Measurements from ENCODE around the gene EIF4G1.

Gene EIF4G1

GRCh38 chr3:184377374-184377773 lies 63.0 kb downstream of the EIF4G1 start:
- no peak for TF ChIP-seq NFIC (IDR thresholded peaks at IDR 0.05)
- TF ChIP-seq EGR1 (IDR thresholded peaks at IDR 0.05), result no peak
- TF ChIP-seq EP300 (IDR thresholded peaks at IDR 0.05; ENCODE audit: borderline replicate concordance), result no peak
- TF ChIP-seq FOXM1 (IDR thresholded peaks at IDR 0.05; ENCODE audit: borderline replicate concordance, low read depth), result no peak
- TF ChIP-seq TCF12 (IDR thresholded peaks at IDR 0.05; ENCODE audit: low read depth), result no peak

GRCh38 chr3:184377882-184378445 lies 63.6 kb downstream of the EIF4G1 start, which contains the start of gene THPO:
Gene THPO (minus strand): TSS chr3:184378207. CDS start chr3:184376259, 1,948 bp downstream.
- no peak for TF ChIP-seq ZBTB7A (IDR thresholded peaks at IDR 0.05; ENCODE audit: low read depth)
- no peak for TF ChIP-seq TAF1 (IDR thresholded peaks at IDR 0.05; ENCODE audit: low read depth)
- TF ChIP-seq EP300 (IDR thresholded peaks at IDR 0.05; ENCODE audit: borderline replicate concordance), result no peak
- TF ChIP-seq CEBPB (IDR thresholded peaks at IDR 0.05), result no peak
- TF ChIP-seq MAX (IDR thresholded peaks at IDR 0.05), result no peak
- no peak for TF ChIP-seq RAD21 (IDR thresholded peaks at IDR 0.05; ENCODE audit: low read depth)
- TF ChIP-seq YY1 (IDR thresholded peaks at IDR 0.05; ENCODE audit: low read depth), result no peak
- TF ChIP-seq TEAD4 (IDR thresholded peaks at IDR 0.05), result no peak
- no peak for TF ChIP-seq USF1 (IDR thresholded peaks at IDR 0.05)
- no peak for TF ChIP-seq NFIC (IDR thresholded peaks at IDR 0.05)
- TF ChIP-seq EGR1 (IDR thresholded peaks at IDR 0.05), result no peak
- no peak for TF ChIP-seq FOXM1 (IDR thresholded peaks at IDR 0.05; ENCODE audit: borderline replicate concordance, low read depth)
- no peak for TF ChIP-seq REST (IDR thresholded peaks at IDR 0.05; ENCODE audit: low read depth)
- TF ChIP-seq CREB1 (IDR thresholded peaks at IDR 0.05; ENCODE audit: low read depth), result no peak
- TF ChIP-seq TCF12 (IDR thresholded peaks at IDR 0.05; ENCODE audit: low read depth), result no peak

- TF ChIP-seq TEAD4 (IDR thresholded peaks at IDR 0.05), result no peak
- TF ChIP-seq CEBPB (IDR thresholded peaks at IDR 0.05), result no peak
- no peak for TF ChIP-seq ZBTB7A (IDR thresholded peaks at IDR 0.05; ENCODE audit: low read depth)
- no peak for TF ChIP-seq TAF1 (IDR thresholded peaks at IDR 0.05; ENCODE audit: low read depth)
- TF ChIP-seq NFIC (IDR thresholded peaks at IDR 0.05), result no peak
- no peak for TF ChIP-seq REST (IDR thresholded peaks at IDR 0.05; ENCODE audit: low read depth)
- no peak for TF ChIP-seq EP300 (IDR thresholded peaks at IDR 0.05; ENCODE audit: borderline replicate concordance)
- TF ChIP-seq EGR1 (IDR thresholded peaks at IDR 0.05), result no peak
- no peak for TF ChIP-seq TCF12 (IDR thresholded peaks at IDR 0.05; ENCODE audit: low read depth)
- no peak for TF ChIP-seq FOXM1 (IDR thresholded peaks at IDR 0.05; ENCODE audit: borderline replicate concordance, low read depth)
- no peak for TF ChIP-seq RAD21 (IDR thresholded peaks at IDR 0.05; ENCODE audit: low read depth)
- TF ChIP-seq CREB1 (IDR thresholded peaks at IDR 0.05; ENCODE audit: low read depth), result no peak
- no peak for TF ChIP-seq MAX (IDR thresholded peaks at IDR 0.05)
- TF ChIP-seq YY1 (IDR thresholded peaks at IDR 0.05; ENCODE audit: low read depth), result no peak
These were observed 64.4 kb downstream of the EIF4G1 start for GRCh38 chr3:184378651-184379357.

- TF ChIP-seq ZBTB7A (IDR thresholded peaks at IDR 0.05; ENCODE audit: low read depth) (peak; percentile 0; the same call in 1 of the 2 replicates), TEAD4 (IDR thresholded peaks at IDR 0.05) (no peak)
These were observed 65.2 kb downstream of the EIF4G1 start, which contains the start of gene CHRD for GRCh38 chr3:184379358-184380184. Gene CHRD (plus strand): TSS chr3:184380054. CDS start chr3:184380319, 265 bp downstream.

- TF ChIP-seq YY1 (IDR thresholded peaks at IDR 0.05; ENCODE audit: low read depth) (no peak), MAX (IDR thresholded peaks at IDR 0.05) (peak; percentile 31; the same call in 1 of the 2 replicates)
These were observed 65.8 kb downstream of the EIF4G1 start for GRCh38 chr3:184380185-184380626.
